CD1c-positive myeloid dendritic cell (primary cell): ENCODE results near the gene CCDC171.

Experiments used
- DNase-seq: peaks from one replicate; pipeline ENCODE4 v3.0.0-alpha.2; 2016; ENCODE audit errors: extremely low spot score

The CCDC171 gene

DNA sequence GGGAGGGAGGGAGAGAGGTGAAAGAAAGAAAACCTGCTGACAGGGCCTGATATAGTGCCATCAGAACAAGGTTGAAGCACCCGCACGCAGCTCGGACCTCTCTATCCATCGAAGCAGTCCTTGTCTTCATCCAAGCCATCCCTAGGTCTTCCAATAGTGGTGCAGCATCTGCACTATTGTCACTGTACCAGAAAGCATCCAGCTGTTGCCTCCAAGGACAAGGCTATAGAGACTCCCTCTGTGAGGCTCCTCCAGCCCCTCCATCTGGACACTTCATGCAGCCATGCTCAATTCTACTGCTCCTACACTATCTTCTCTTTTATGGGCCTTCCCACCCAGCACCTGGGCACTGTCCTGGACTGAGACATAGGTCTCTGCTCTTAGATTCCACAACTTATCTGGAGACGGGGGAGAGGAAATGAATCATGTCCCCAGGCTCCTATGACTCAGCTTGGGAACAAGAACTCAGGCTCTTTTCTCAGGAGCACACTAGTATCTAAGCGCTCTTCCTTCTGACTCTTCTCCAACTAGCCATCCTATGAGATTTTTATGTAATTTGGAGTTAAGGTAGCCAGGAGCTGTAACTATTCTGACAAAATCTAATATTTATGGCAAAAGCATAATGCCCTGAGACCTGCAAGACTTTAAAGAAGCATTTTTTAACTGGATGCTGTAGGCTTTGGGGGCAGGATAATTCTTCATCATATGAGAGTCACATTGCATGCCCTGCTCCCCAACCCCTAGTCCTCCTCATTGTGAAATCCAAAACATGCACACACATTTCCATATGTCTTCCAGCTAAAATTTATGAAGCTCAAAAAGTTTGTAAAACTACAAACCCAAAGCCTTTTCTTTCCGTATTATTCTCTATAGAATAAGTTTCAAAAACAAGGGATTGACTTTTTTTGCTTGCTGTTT lies 446.8 kb downstream of the CCDC171 start:
- DNase-seq = no peak

DNA sequence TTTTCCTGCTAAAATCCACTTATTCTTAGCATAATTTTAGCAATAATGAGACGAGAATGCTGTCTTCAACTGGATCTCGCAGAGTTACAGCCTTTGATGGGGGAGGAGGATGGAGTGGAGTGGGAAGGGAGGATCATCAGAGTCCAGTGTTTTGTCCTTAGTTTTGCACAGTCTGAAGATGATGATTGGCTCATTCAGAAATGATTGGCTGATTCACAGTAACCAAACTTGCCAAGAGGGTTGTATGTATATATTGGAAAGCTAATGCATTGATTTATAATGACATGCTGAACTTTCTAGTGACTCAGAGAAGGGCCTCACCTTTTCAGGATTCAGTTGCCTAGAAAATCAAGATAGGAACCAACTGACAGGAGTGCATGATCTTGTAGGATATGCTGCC lies 448.0 kb downstream of the CCDC171 start:
- DNase-seq = no peak

DNA sequence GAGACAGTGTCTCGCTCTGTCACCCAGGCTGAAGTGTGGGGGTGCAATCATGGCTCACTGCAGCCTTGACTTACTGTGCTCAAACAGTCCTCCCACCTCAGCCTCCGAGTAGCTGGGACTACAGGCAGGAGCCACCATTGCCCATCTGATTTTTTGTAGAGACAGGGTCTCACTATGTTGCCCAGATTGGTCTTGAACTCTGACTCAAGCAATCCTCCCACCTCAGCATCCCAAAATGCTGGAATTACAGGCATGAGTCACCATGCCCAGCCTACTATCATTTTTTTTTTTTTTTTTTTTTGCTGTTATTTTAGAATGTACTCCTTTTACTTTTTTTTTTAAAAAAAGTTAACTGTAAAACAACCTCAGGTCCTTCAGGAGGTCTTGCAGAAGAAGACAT lies 449.0 kb downstream of the CCDC171 start:
- no peak for DNase-seq

DNA sequence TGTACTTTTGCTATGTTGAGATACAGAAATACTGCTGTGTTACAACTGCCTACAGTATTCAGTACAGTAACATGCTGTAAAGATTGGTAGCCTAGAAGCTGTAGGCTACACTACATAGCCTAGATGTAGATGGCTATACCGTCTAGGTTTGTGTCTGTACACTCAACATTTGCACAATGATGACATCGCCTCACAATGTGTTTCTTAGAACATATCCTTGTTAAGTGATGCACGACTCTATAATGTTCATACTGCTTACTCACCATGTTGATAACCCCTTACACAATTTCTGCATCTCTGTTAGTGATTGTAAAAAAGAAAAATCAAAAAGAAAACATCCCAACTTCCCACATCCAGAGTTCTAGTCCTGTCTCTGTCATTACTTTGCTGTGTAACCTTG lies 450.0 kb downstream of the CCDC171 start:
- DNase-seq = no peak

DNA sequence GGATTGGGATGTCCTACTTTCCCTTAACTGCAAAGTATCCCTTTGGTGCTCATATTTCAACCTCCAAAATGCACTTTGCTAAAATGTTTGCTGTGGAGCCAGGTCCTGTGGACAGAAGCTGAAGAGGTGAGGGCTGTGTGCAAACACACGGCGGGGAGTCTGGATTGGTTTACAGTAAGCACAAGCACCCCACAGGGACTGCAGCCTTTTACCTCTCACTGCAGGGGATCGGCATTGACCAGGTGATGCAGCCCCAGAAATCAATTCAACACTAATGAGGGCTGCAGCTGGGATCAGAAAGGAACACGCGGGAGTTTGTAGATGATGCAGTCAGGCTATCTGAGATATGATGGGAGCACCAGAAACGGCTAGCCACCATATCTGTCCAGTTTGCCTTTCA lies 450.9 kb downstream of the CCDC171 start:
- DNase-seq = no peak

DNA sequence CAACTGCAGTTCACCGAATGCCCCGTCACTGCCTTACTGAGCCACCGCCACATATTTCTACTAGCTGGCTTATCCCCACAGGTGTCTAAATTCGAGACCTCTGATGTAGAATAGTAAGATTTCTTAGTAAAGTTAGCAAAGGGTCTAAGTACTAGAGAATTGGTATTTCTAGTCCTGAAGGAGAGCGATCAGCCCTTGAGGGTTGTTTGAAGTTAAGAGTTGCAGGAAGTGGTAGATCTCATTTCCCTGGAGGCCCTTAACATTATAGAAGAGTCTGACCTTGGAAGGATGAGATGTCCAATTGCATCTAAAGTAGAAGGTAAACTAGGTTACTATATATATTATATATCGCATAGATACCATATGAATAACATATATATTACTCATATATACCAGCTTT lies 451.8 kb downstream of the CCDC171 start:
- DNase-seq = no peak

DNA sequence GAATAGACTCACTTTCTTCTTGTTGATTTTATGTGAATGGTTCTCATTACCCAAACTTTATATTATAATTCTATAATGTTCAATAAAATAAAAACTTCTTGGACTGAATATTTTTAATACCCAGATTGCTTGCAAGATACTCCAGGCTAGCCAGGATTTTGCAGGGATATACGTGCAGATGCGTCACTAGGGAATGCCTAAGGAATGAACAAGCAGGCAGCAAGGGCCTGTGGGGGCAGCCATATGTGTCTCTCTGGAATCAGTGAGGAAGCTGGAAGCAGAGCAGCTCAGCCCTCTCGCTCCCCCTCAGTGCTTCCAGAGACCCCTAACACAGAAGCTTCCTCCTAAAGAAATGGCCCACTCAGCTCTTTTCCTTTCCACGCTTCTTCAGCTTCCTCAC lies 457.4 kb downstream of the CCDC171 start:
- no peak for DNase-seq

DNA sequence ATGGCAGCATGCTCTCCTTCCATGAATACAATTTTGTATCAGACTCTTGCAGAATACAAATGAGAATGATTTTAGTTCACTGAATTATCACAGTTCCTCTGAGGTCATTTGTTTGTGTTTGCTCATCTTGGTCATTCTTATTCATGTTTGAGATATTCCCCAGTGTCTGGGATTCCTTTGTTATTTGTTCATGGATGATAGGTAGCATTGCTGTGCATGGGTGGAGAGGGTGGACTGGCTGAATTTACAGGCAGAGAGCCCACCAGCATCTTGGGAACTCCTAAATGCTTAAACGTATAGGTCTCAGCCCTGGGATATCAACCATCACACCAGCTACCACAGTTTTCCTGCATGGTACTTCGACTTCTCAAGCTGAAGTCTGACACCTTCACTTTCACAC lies 459.8 kb downstream of the CCDC171 start:
- no peak for DNase-seq

DNA sequence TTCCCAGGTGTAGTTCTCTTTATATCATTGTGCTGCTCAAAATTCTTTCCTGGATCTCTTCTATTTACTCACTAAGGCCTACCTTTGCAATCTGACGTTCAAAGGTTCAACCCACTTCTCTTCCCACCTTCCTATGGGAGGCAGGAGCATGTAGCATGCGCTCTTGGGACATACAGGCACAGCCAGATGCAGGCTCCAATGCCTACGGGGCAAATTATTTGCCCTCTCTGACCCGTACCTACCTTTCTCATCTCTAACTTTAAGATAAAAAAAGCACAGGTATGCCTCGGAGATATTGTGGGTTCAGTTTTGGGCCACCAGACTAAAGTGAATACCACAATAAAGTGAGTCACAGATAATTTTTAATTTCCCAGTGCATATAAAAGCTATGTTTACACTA lies 460.5 kb downstream of the CCDC171 start:
- DNase-seq = no peak

DNA sequence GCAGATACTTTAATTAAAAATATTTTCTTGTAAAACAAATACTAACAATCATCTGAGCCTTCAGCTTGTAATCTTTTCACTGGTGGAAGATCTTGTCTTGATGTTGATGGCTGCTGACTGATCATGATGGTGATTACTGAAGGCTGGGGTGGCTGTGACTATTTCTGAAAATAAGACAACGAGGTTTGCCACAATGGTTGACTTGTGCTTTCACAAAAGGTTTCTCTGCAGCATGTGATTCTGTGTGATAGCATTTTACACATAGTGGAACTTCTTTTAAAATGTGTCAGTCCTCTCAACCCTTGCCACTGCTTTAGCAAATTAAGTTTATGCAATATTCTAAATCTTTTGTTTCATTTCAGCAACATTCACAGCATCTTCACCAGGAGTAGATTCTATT lies 461.0 kb downstream of the CCDC171 start:
- no peak for DNase-seq

DNA sequence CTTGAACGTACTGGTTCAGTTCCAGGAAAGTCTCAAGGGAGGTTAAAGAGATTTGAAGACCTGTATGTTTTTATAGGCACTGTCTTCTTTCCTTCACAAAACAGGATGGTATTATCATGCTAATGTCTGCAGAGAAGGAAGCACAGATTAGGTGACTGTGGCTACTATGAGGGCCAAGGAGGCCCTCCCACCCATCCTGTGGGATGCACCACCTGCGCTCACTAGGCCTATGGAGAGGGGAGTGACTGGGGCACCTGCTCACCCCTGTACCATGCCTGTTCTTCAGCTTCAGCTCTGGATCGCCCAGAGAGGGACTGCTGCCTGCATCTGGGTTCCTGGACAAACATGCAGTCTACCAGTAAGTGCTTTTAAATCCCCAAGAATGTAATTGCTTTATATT lies 469.4 kb downstream of the CCDC171 start:
- DNase-seq = no peak

DNA sequence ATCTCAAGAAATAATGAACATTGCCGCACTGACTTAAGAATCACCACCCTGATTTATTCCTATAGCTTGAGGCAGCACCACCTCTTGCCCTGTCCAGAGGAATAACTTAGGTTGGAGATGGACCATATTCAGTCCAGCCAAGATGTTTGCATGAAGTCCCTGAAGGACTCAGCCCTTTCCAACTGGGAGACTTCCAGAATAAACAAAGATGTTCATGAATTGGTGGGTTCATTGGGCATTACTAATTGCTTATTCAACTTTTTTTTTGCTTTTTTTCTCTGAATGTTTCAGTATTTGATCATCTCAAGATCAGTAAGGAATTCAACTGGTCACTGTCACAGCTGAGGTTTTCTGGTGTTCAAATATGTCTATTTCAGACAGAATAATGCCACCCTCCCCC lies 470.6 kb downstream of the CCDC171 start:
- no peak for DNase-seq
